IMR-90 (cell line): ENCODE data around the gene PRCD. TPM values are rescaled to one million over a fixed set of nuclear protein-coding genes. Genes with fewer than 3 reads are reported as not detected.
A peak's percentile ranks its signal among the peaks of the same experiment; 100 is the strongest.

ENCODE experiments used
- ATAC-seq: fragments of 200-7000 bp; cut with Tn5 transposase; 2 replicates; pipeline ENCODE4 v1.9.1; 2020; ENCODE audit warnings: low read depth, mild to moderate bottlenecking, moderate library complexity
- BruUV-seq: library from RNA; stranded (reverse); fragments of 400-500 nt; replicated peaks from 2 replicates; lab custom pipeline; 2021; lab: Mats Ljungman, UMichigan
- CTCF ChIA-PET: fragments of 300-600 bp; formaldehyde crosslinking; extraction: SDS; loops from one replicate; lab custom pipeline; 2021; ENCODE audit warnings: antibody characterized with exemption; lab: Yijun Ruan, JAX
- POLR2A ChIA-PET: fragments of 300-600 bp; sonication (Branson Sonifier 250); formaldehyde crosslinking; loops from one replicate; lab custom pipeline; 2022; ENCODE audit warnings: antibody characterized with exemption; ENCODE audit not compliant: unreplicated experiment; lab: Charles Lee
- DNase-seq: peaks from one replicate; pipeline ENCODE4 v3.0.0; 2013
- H2AFZ ChIP-seq: replicated peaks from 2 replicates; pipeline ENCODE3; 2013; ENCODE audit warnings: low read length, mild to moderate bottlenecking; ENCODE audit not compliant: poor library complexity
- H2AK5ac ChIP-seq: 2 replicates; pipeline ENCODE4 v1.6.1; 2013; ENCODE audit warnings: low read depth, low read length, inconsistent platforms
- H2AK9ac ChIP-seq: replicated peaks from 2 replicates; pipeline ENCODE3; 2013; ENCODE audit warnings: mild to moderate bottlenecking, low read depth, low read length, moderate library complexity; ENCODE audit not compliant: poor library complexity
- H2BK120ac ChIP-seq: 2 replicates; pipeline ENCODE4 v1.6.1; 2013; ENCODE audit warnings: low read depth, low read length, inconsistent platforms
- H2BK15ac ChIP-seq: 3 replicates; pipeline ENCODE4 v1.6.1; 2013; ENCODE audit warnings: low read depth, low read length, inconsistent platforms
- H2BK20ac ChIP-seq: 2 replicates; pipeline ENCODE4 v1.6.1; 2013; ENCODE audit warnings: low read depth, mild to moderate bottlenecking, inconsistent platforms, low read length, moderate library complexity
- H2BK5ac ChIP-seq: 2 replicates; pipeline ENCODE4 v1.6.1; 2013; ENCODE audit warnings: mild to moderate bottlenecking, low read depth, low read length, inconsistent platforms; ENCODE audit not compliant: poor library complexity, severe bottlenecking
- H3K14ac ChIP-seq: replicated peaks from 2 replicates; pipeline ENCODE4 v1.6.1; 2013; ENCODE audit warnings: low read depth, low read length, inconsistent platforms
- H3K18ac ChIP-seq: 2 replicates; pipeline ENCODE4 v1.6.1; 2013; ENCODE audit warnings: low read depth, low read length, control low read depth
- H3K23ac ChIP-seq: 2 replicates; pipeline ENCODE4 v1.6.1; 2013; ENCODE audit warnings: low read depth, low read length, inconsistent platforms
- H3K27ac ChIP-seq: 2 replicates; pipeline ENCODE4 v1.5.1; 2013; ENCODE audit warnings: mild to moderate bottlenecking, control low read depth, low read length; ENCODE audit not compliant: insufficient read depth
- H3K27me3 ChIP-seq: 2 replicates; pipeline ENCODE4 v1.6.1; 2013; ENCODE audit warnings: low read length; ENCODE audit not compliant: control insufficient read depth, insufficient read depth
- H3K36me3 ChIP-seq: 2 replicates; pipeline ENCODE4 v1.6.1; 2013; ENCODE audit warnings: low read length, mixed read lengths; ENCODE audit not compliant: control insufficient read depth, insufficient read depth
- H3K4ac ChIP-seq: 2 replicates; pipeline ENCODE4 v1.6.1; 2013; ENCODE audit warnings: low read depth, low read length, inconsistent platforms
- H3K4me1 ChIP-seq: 2 replicates; pipeline ENCODE4 v1.6.1; 2013; ENCODE audit warnings: low read length, mixed read lengths; ENCODE audit not compliant: control insufficient read depth, insufficient read depth
- H3K4me2 ChIP-seq: 2 replicates; pipeline ENCODE4 v1.6.1; 2013; ENCODE audit warnings: low read depth, mild to moderate bottlenecking, control low read depth, low read length, moderate library complexity
- H3K4me3 ChIP-seq: 2 replicates; pipeline ENCODE4 v1.5.1; 2013; ENCODE audit warnings: low read depth, mild to moderate bottlenecking, control low read depth, low read length, moderate library complexity; ENCODE audit not compliant: insufficient read depth
- H3K56ac ChIP-seq: 2 replicates; pipeline ENCODE4 v1.6.1; 2013; ENCODE audit warnings: low read length, inconsistent platforms; ENCODE audit not compliant: insufficient read depth; ENCODE audit errors: extremely low read depth
- H3K79me1 ChIP-seq, 2 experiments: 2 replicates each; pipeline ENCODE4 v1.6.1; 2013; ENCODE audit warnings: low read length in 2 of 2, inconsistent platforms in 1 of 2, low read depth in 1 of 2
- H3K9ac ChIP-seq: 2 replicates; pipeline ENCODE4 v1.6.1; 2013; ENCODE audit warnings: low read depth, low read length, control low read depth
- H3K9me1 ChIP-seq: 2 replicates; pipeline ENCODE4 v1.6.1; 2013; ENCODE audit warnings: low read length, inconsistent platforms; ENCODE audit not compliant: insufficient read depth
- H3K9me3 ChIP-seq: 2 replicates; pipeline ENCODE4 v1.6.1; 2013; ENCODE audit warnings: low read length; ENCODE audit not compliant: control insufficient read depth, insufficient read depth
- H4K20me1 ChIP-seq: 2 replicates; pipeline ENCODE4 v1.6.1; 2013; ENCODE audit warnings: low read length, inconsistent platforms; ENCODE audit not compliant: insufficient read depth
- H4K5ac ChIP-seq: 2 replicates; pipeline ENCODE4 v1.6.1; 2013; ENCODE audit warnings: mild to moderate bottlenecking, low read depth, low read length, control low read depth
- H4K8ac ChIP-seq, 2 experiments: 2 replicates each; pipeline ENCODE4 v1.6.1; 2013; ENCODE audit warnings: low read depth in 2 of 2, low read length in 2 of 2, control low read depth in 1 of 2, inconsistent platforms in 1 of 2
- H4K91ac ChIP-seq: 2 replicates; pipeline ENCODE4 v1.6.1; 2013; ENCODE audit warnings: low read depth, low read length, inconsistent platforms; ENCODE audit not compliant: insufficient read depth
- BHLHE40 ChIP-seq: fragments of 150-350 bp; IDR thresholded peaks from 2 replicates; pipeline ENCODE4 v1.6.1; 2016; ENCODE audit warnings: mild to moderate bottlenecking, low read depth, low read length
- CEBPB ChIP-seq: IDR thresholded peaks from 2 replicates; pipeline ENCODE4 v1.6.1; 2012; ENCODE audit warnings: low read depth, low read length, improper control_type of control experiment
- CHD1 ChIP-seq: IDR thresholded peaks from 2 replicates; pipeline ENCODE4 v1.6.1; 2012; ENCODE audit warnings: low read depth, low read length, improper control_type of control experiment
- CTCF ChIP-seq: conservative IDR thresholded peaks from 2 replicates; pipeline ENCODE4 v1.5.1; 2012; ENCODE audit warnings: mild to moderate bottlenecking, low read depth, low read length, improper control_type of control experiment
- ELK1 ChIP-seq: fragments of 150-350 bp; IDR thresholded peaks from 2 replicates; pipeline ENCODE4 v1.6.1; 2016; ENCODE audit warnings: low read depth, mild to moderate bottlenecking, low read length, moderate library complexity, borderline replicate concordance
- FOS ChIP-seq: fragments of 150-350 bp; IDR thresholded peaks from 2 replicates; pipeline ENCODE4 v1.6.1; 2016; ENCODE audit warnings: low read depth, low read length
- MAFK ChIP-seq: IDR thresholded peaks from 2 replicates; pipeline ENCODE4 v1.6.1; 2012; ENCODE audit warnings: low read depth, low read length, improper control_type of control experiment
- MAZ ChIP-seq: IDR thresholded peaks from 2 replicates; pipeline ENCODE4 v1.6.1; 2012; ENCODE audit warnings: low read depth, mild to moderate bottlenecking, low read length, improper control_type of control experiment, moderate library complexity, borderline replicate concordance
- MXI1 ChIP-seq: IDR thresholded peaks from 2 replicates; pipeline ENCODE4 v1.6.1; 2012; ENCODE audit warnings: low read depth, mild to moderate bottlenecking, low read length, moderate library complexity, borderline replicate concordance
- NFE2L2 ChIP-seq: fragments of 150-350 bp; IDR thresholded peaks from 2 replicates; pipeline ENCODE4 v1.6.1; 2016; ENCODE audit warnings: low read depth, mild to moderate bottlenecking, low read length
- POLR2A ChIP-seq: IDR thresholded peaks from 2 replicates; pipeline ENCODE4 v1.6.1; 2012; ENCODE audit warnings: mild to moderate bottlenecking, low read depth, low read length
- RAD21 ChIP-seq: IDR thresholded peaks from 2 replicates; pipeline ENCODE4 v1.6.1; 2012; ENCODE audit warnings: low read length, improper control_type of control experiment
- RCOR1 ChIP-seq: IDR thresholded peaks from 2 replicates; pipeline ENCODE4 v1.6.1; 2012; ENCODE audit warnings: mild to moderate bottlenecking, low read length, improper control_type of control experiment; ENCODE audit not compliant: insufficient replicate concordance
- RFX5 ChIP-seq: IDR thresholded peaks from 2 replicates; pipeline ENCODE4 v1.8.0; 2012; ENCODE audit warnings: low read depth, mild to moderate bottlenecking, low read length, moderate library complexity
- SMC3 ChIP-seq: fragments of 150-350 bp; IDR thresholded peaks from 2 replicates; pipeline ENCODE4 v1.6.1; 2016; ENCODE audit warnings: low read depth, mild to moderate bottlenecking, antibody characterized with exemption, low read length, moderate library complexity
- USF2 ChIP-seq: fragments of 150-350 bp; IDR thresholded peaks from 2 replicates; pipeline ENCODE4 v1.6.1; 2017; ENCODE audit warnings: mild to moderate bottlenecking, antibody characterized with exemption, low read length, low read depth
- WGBS, 2 experiments: methylation state at CpG; one replicate each; pipeline versions ENCODE4 v1.1.5 to v1.1.7; 2013; ENCODE audit warnings: missing lambda C conversion rate in 2 of 2; ENCODE audit not compliant: insufficient read length in 1 of 2; ENCODE audit errors: extremely low coverage in 2 of 2; 5-methylcytosine and 5-hydroxymethylcytosine counted together
- dilution Hi-C: fragments of 300-500 bp; cut with HindIII; formaldehyde crosslinking; loops from one replicate; pipeline ENCODE4 v1.14.3; 2018; ENCODE audit warnings: low sequenced_read_pairs; ENCODE audit not compliant: unreplicated experiment
- in situ Hi-C: fragments of 300-500 bp; cut with MboI; formaldehyde crosslinking; loops from 3 replicates; pipeline ENCODE4 v1.14.3; 2019; ENCODE audit warnings: low sequenced_read_pairs, inconsistent platforms, mixed read lengths
- intact Hi-C: fragments of 100-400 bp; cut with micrococcal nuclease; formaldehyde crosslinking; loops from 2 replicates; pipeline ENCODE4 v1.10.0; 2022
- polyA plus RNA-seq, 3 experiments: library from polyadenylated mRNA; depleted of rRNA; stranded (reverse); fragments of >200 nt; gene quantifications; 2 replicates each; pipeline ENCODE4 v1.2.3, GENCODE V29; 2012; ENCODE audit warnings: low replicate concordance in 1 of 3
- total RNA-seq: library from RNA; depleted of rRNA; stranded (reverse); fragments of >200 nt; gene quantifications from 2 replicates; pipeline ENCODE4 v1.2.3, GENCODE V29; 2012

PRCD gene
- total and polyA plus RNA-seq, 2 of the 4 experiments (the other 2 are of a cell fraction) = 0.32 TPM; not detected in 1

GRCh38 chr17:76513306-76513692 is 26.5 kb upstream of the PRCD start:
- H3K18ac ChIP-seq = no peak overlapping the region
- 0 out of 2 replicates have a peak, but pooled peaks cover 5% of the 10 kb centered on the region for H3K9me1 ChIP-seq
- no peaks in the 10 kb centered on the region for H3K36me3 ChIP-seq
- dilution Hi-C loops (no loop called here), in situ Hi-C loops (no loop called here), intact Hi-C loops (no loop called here)
- H3K4me2 ChIP-seq = no peak overlapping the region
- no peak overlapping the region for H3K14ac ChIP-seq
- ChIA-PET CTCF (no interaction called here), POLR2A (no interaction called here)
- H3K4me3 ChIP-seq = no peak overlapping the region
- DNase-seq = no peak
- WGBS, 2 experiments = 85% methylated on average over 3 of the region's 6 CpGs; no CpG with 5 or more reads in 1 of the 2 experiments
- no peak overlapping the region for H2AFZ ChIP-seq
- no peak overlapping the region for H3K27ac ChIP-seq
- no peak overlapping the region; the same call in 1 of the 2 replicates for H2AK5ac ChIP-seq
- H3K9me3 ChIP-seq = no peaks in the 10 kb centered on the region
- H2BK15ac ChIP-seq = no peak overlapping the region
- no peaks in the 10 kb centered on the region for H3K79me1 ChIP-seq
- no peak overlapping the region for H4K5ac ChIP-seq
- no peak overlapping the region for H2AK9ac ChIP-seq
- H2BK20ac ChIP-seq = no peak overlapping the region
- no TSS peak for BruUV-seq
- peaks cover 2% of the 10 kb centered on the region; the same call in 1 of the 2 replicates for H3K27me3 ChIP-seq
- no peak overlapping the region for H3K23ac ChIP-seq
- no peak overlapping the region for H2BK120ac ChIP-seq
- H3K4ac ChIP-seq = no peak overlapping the region
- 0 out of 2 replicates have a peak overlapping the region, but pooled peaks have one; percentile 3 for H3K56ac ChIP-seq
- no peak overlapping the region for H2BK5ac ChIP-seq
- TF ChIP-seq RFX5 (no peak), MXI1 (no peak), SMC3 (no peak), RCOR1 (no peak), RAD21 (no peak), BHLHE40 (no peak), POLR2A (no peak), ELK1 (no peak), CTCF (no peak), CHD1 (no peak), FOS (no peak), CEBPB (no peak), MAZ (no peak), NFE2L2 (no peak), MAFK (no peak), USF2 (no peak)
- ATAC-seq = no peak
- no peaks in the 10 kb centered on the region for H4K20me1 ChIP-seq
- H3K9ac ChIP-seq = no peak overlapping the region
- peaks cover 10% of the 10 kb centered on the region for H3K4me1 ChIP-seq
- H4K8ac ChIP-seq = no peak overlapping the region
- no peak overlapping the region for H4K91ac ChIP-seq
